Lung microvascular endothelial cell (primary cell): ENCODE data around the gene CCR4. TPM values are rescaled to one million over a fixed set of nuclear protein-coding genes. Genes with fewer than 3 reads are reported as not detected.
"Not testable (repeated sequence)": the region's sequence is repeated elsewhere in the genome, so short reads cannot be mapped to it uniquely, and the experiment has no call there.

ENCODE experiments used
- DNase-seq, 2 donors: peaks; one replicate each; pipeline versions ENCODE4 v3.0.0 to v3.0.0-alpha.2; 2010; ENCODE audit warnings: low read depth in 2 of 2
- total RNA-seq: library from RNA; depleted of rRNA; stranded (reverse); fragments of >200 nt; gene quantifications from 2 replicates; pipeline ENCODE4 v1.2.1, GENCODE V29; 2014

The CCR4 gene
- total RNA-seq, 1 donor from 2014 or later = not detected

GRCh38 chr3:32983124-32983523, 31.7 kb downstream of the CCR4 start:
- DNase-seq = no peak

- not testable (repeated sequence) for DNase-seq
Observed at GRCh38 chr3:32984918-32985317, 33.5 kb downstream of the CCR4 start.

- DNase-seq = no peak
Observed at GRCh38 chr3:32989171-32989570, 37.7 kb downstream of the CCR4 start.

GRCh38 chr3:32990116-32990515, 38.7 kb downstream of the CCR4 start:
- no peak for DNase-seq

- no peak for DNase-seq
Observed at GRCh38 chr3:32991781-32992180, 40.3 kb downstream of the CCR4 start.

GRCh38 chr3:32992310-32992686, 40.9 kb downstream of the CCR4 start:
- DNase-seq = no peak

GRCh38 chr3:32994045-32994444, 42.6 kb downstream of the CCR4 start:
- DNase-seq = no peak

GRCh38 chr3:32995098-32995497, 43.7 kb downstream of the CCR4 start:
- DNase-seq = no peak

- DNase-seq = no peak
Observed at GRCh38 chr3:32996048-32996754, 44.8 kb downstream of the CCR4 start.

- DNase-seq = no peak
Observed at GRCh38 chr3:32996755-32997091, 45.3 kb downstream of the CCR4 start.

GRCh38 chr3:32998631-32999451, 47.4 kb downstream of the CCR4 start:
- no peak for DNase-seq

GRCh38 chr3:33000691-33001385, 49.4 kb downstream of the CCR4 start:
- no peak for DNase-seq

GRCh38 chr3:33001889-33002288, 50.4 kb downstream of the CCR4 start:
- DNase-seq = no peak

- no peak for DNase-seq
Observed at GRCh38 chr3:33003308-33003707, 51.9 kb downstream of the CCR4 start.

- DNase-seq = no peak
Observed at GRCh38 chr3:33004205-33004604, 52.8 kb downstream of the CCR4 start.

- no peak for DNase-seq
Observed at GRCh38 chr3:33004961-33005360, 53.5 kb downstream of the CCR4 start.

Other genes with a start within 250 kb of the CCR4 start
- not detected in 2 replicates for gene TRIM71, start 133.6 kb upstream of the CCR4 start, total RNA-seq
- gene GLB1, start 145.5 kb downstream of the CCR4 start, total RNA-seq = 44.2 and 45.2 TPM in 2 replicates
- gene TMPPE, start 145.5 kb downstream of the CCR4 start, total RNA-seq = 5.9 and 8.9 TPM in 2 replicates
- 60.1 and 124 TPM in 2 replicates for gene CRTAP, start 162.4 kb downstream of the CCR4 start, total RNA-seq